Endothelial cell of umbilical vein (primary cell): Measurements from ENCODE around the gene CFAP73. TPM values are rescaled to one million over a fixed set of nuclear protein-coding genes. Genes with fewer than 3 reads are reported as not detected.

Experiments
- BruUV-seq: library from RNA; stranded (reverse); fragments of 400-500 nt; replicated peaks from 2 replicates; lab custom pipeline; 2021; lab: Mats Ljungman, UMichigan
- CTCF ChIA-PET: fragments of 300-600, 350-600 bp; sonication (Branson Sonifier 250); formaldehyde crosslinking; loops from one replicate; lab custom pipeline; 2021; ENCODE audit warnings: antibody characterized with exemption, inconsistent platforms; lab: Charles Lee
- POLR2A ChIA-PET: fragments of 300-600, 350-600 bp; sonication (Branson Sonifier 250); formaldehyde crosslinking; loops from one replicate; lab custom pipeline; 2021; ENCODE audit warnings: antibody characterized with exemption, inconsistent platforms; lab: Charles Lee
- DNase-seq: peaks from one replicate; pipeline ENCODE4 v3.0.0-alpha.2; 2011; ENCODE audit warnings: low read depth, low spot score
- FAIRE-seq: peaks from 2 replicates; lab custom pipeline; 2011; peaks lifted over from hg19 to GRCh38; lab: Jason Lieb, UNC
- H2AFZ ChIP-seq: 2 replicates; pipeline ENCODE4 v1.6.0; 2012; ENCODE audit warnings: low read depth, low read length, control low read depth, inconsistent platforms
- H3K27ac ChIP-seq: 2 replicates; pipeline ENCODE4 v1.5.1; 2011; ENCODE audit warnings: low read depth, mild to moderate bottlenecking, control low read depth, low read length, moderate library complexity; ENCODE audit not compliant: insufficient read depth
- H3K27me3 ChIP-seq, 2 experiments: 2 replicates each; pipeline versions ENCODE4 v1.6.0 to v1.6.1; 2011; ENCODE audit warnings: low read length in 2 of 2, mixed read lengths in 1 of 2; ENCODE audit not compliant: control insufficient read depth in 2 of 2, insufficient read depth in 2 of 2
- H3K36me3 ChIP-seq, 2 experiments: 2 replicates in 1 of 2; 3 replicates in 1 of 2; pipeline ENCODE4 v1.5.1; 2011; ENCODE audit warnings: low read length in 2 of 2, mild to moderate bottlenecking in 1 of 2, moderate library complexity in 1 of 2; ENCODE audit not compliant: control insufficient read depth in 2 of 2, insufficient read depth in 2 of 2; ENCODE audit errors: extremely low read depth in 1 of 2
- H3K4me1 ChIP-seq: 3 replicates; pipeline ENCODE4 v1.5.1; 2011; ENCODE audit warnings: mild to moderate bottlenecking, low read length; ENCODE audit not compliant: control insufficient read depth, insufficient read depth; ENCODE audit errors: extremely low read depth
- H3K4me2 ChIP-seq: 2 replicates; pipeline ENCODE4 v1.6.1; 2011; ENCODE audit warnings: low read length, control low read depth, mixed read lengths; ENCODE audit not compliant: insufficient read depth
- H3K4me3 ChIP-seq, 3 experiments: fragments of 200-600 bp in 1 of 3; sonication (generic), shearing (Covaris generic) in 1 of 3; replicated peaks in 1 of 3; 2 replicates each; pipeline ENCODE4 v1.5.1; 2011 to 2016; ENCODE audit warnings: control low read depth in 3 of 3, low read length in 3 of 3, mild to moderate bottlenecking in 2 of 3, inconsistent platforms in 1 of 3, low read depth in 1 of 3, moderate library complexity in 1 of 3; ENCODE audit not compliant: insufficient read depth in 1 of 3
- H3K79me2 ChIP-seq: 2 replicates; pipeline ENCODE4 v1.6.0; 2012; ENCODE audit warnings: low read length, inconsistent platforms; ENCODE audit not compliant: control insufficient read depth, insufficient read depth
- H3K9ac ChIP-seq: replicated peaks from 2 replicates; pipeline ENCODE3; 2011; ENCODE audit warnings: low read length, control low read depth; ENCODE audit not compliant: insufficient read depth; ENCODE audit errors: extremely low read depth
- H3K9me1 ChIP-seq: replicated peaks from 3 replicates; pipeline ENCODE4 v1.6.0; 2011; ENCODE audit warnings: mild to moderate bottlenecking, low read length; ENCODE audit not compliant: control insufficient read depth, insufficient read depth; ENCODE audit errors: extremely low read depth
- H3K9me3 ChIP-seq: replicated peaks from 2 replicates; pipeline ENCODE4 v1.5.1; 2012; ENCODE audit warnings: low read length, inconsistent platforms; ENCODE audit not compliant: control insufficient read depth, insufficient read depth
- H4K20me1 ChIP-seq: replicated peaks from 2 replicates; pipeline ENCODE3; 2011; ENCODE audit warnings: mild to moderate bottlenecking, low read length; ENCODE audit not compliant: control insufficient read depth, insufficient read depth; ENCODE audit errors: extremely low read depth
- CTCF ChIP-seq, 2 donors: IDR thresholded peaks; 1 replicate in 1 of 2; 2 replicates in 1 of 2; pipeline ENCODE4 v1.5.1; 2011; ENCODE audit warnings: low read length in 2 of 2, mild to moderate bottlenecking in 2 of 2, moderate library complexity in 2 of 2, control low read depth in 1 of 2, inconsistent platforms in 1 of 2, low read depth in 1 of 2; ENCODE audit not compliant: insufficient read depth in 1 of 2; ENCODE audit errors: extremely low read depth in 1 of 2
- EZH2 ChIP-seq: IDR thresholded peaks from 2 replicates; pipeline ENCODE4 v1.6.1; 2012; ENCODE audit warnings: borderline replicate concordance, low read depth, mild to moderate bottlenecking, moderate library complexity, low read length, inconsistent platforms; ENCODE audit not compliant: severe bottlenecking
- FOS ChIP-seq: IDR thresholded peaks from 2 replicates; pipeline ENCODE4 v1.6.1; 2011; ENCODE audit warnings: mild to moderate bottlenecking, low read length, moderate library complexity, borderline replicate concordance; ENCODE audit not compliant: insufficient read depth
- GATA2 ChIP-seq: IDR thresholded peaks from 2 replicates; pipeline ENCODE4 v1.7.0; 2011; ENCODE audit warnings: low read depth, mild to moderate bottlenecking, moderate library complexity, mixed read lengths, low read length; ENCODE audit not compliant: insufficient read length, insufficient read depth
- JUN ChIP-seq: IDR thresholded peaks from 2 replicates; pipeline ENCODE4 v1.6.1; 2011; ENCODE audit warnings: borderline replicate concordance, low read depth; ENCODE audit not compliant: insufficient read length, insufficient read depth
- MYC ChIP-seq: IDR thresholded peaks from one replicate; pipeline ENCODE4 v1.6.1; 2011; ENCODE audit warnings: mild to moderate bottlenecking, low read depth, low read length
- POLR2A ChIP-seq: IDR thresholded peaks from 2 replicates; pipeline ENCODE4 v1.6.1; 2012; ENCODE audit warnings: low read depth, mild to moderate bottlenecking, control low read depth, low read length
- POLR2AphosphoS5 ChIP-seq: IDR thresholded peaks from 2 replicates; pipeline ENCODE4 v1.6.1; 2012; ENCODE audit warnings: low read depth, mild to moderate bottlenecking, control low read depth, low read length, moderate library complexity; ENCODE audit not compliant: insufficient read depth
- dilution Hi-C: fragments of 300-500 bp; cut with MboI; formaldehyde crosslinking; loops from one replicate; pipeline ENCODE4 v1.15.0; 2019; ENCODE audit warnings: low sequenced_read_pairs; ENCODE audit not compliant: extremely low pct_ligation_motif_present
- intact Hi-C: fragments of 100-400 bp; cut with micrococcal nuclease; formaldehyde crosslinking; loops from one replicate; pipeline ENCODE4 v1.10.0; 2022
- polyA plus RNA-seq, 4 experiments: library from polyadenylated mRNA; depleted of rRNA in 3 of 4; stranded (reverse) in 3 of 4; unstranded in 1 of 4; fragments of >200 nt; gene quantifications; 2 replicates each; pipeline versions ENCODE4 v1.2.1 to v1.2.3, GENCODE V29; 2011 to 2012; ENCODE audit warnings: missing spikeins in 1 of 4
- total RNA-seq: library from RNA; stranded (reverse); gene quantifications from 2 replicates; pipeline ENCODE4 v1.2.3, GENCODE V29; 2021
- TF ChIP-seq, protein P1 (sequence below): IDR thresholded peaks from 2 replicates; pipeline ENCODE4 v1.6.1; 2011; ENCODE audit not compliant: insufficient read depth, insufficient read length

Gene CFAP73
- total and polyA plus RNA-seq, 2 donors (not counting 3 experiments of a cell fraction or from before 2014, with no cell fraction given): not detected

- FAIRE-seq (no peak), DNase-seq (no peak)
- Histone ChIP-seq H2AFZ (no peak overlapping the region), H3K4me3 (no peak overlapping the region), H4K20me1 (no peaks in the 10 kb centered on the region), H3K27me3 (no peaks in the 10 kb centered on the region), H3K4me2 (no peak overlapping the region), H3K36me3 (no peaks in the 10 kb centered on the region), H3K9me1 (no peaks in the 10 kb centered on the region), H3K79me2 (no peaks in the 10 kb centered on the region), H3K9me3 (no peaks in the 10 kb centered on the region), H3K9ac (no peak overlapping the region), H3K27ac (no peak overlapping the region), H3K4me1 (no peaks in the 10 kb centered on the region)
- ChIA-PET POLR2A (interaction anchor here (1.1 kb wide), 1 partner anchor 8 kb away, joined by 3 read pairs; no protein-coding TSS in a partner anchor), CTCF (no interaction called here)
- dilution Hi-C loops (no loop called here), intact Hi-C loops (no loop called here)
- BruUV-seq: no TSS peak
- no peak for TF ChIP-seq FOS
- TF ChIP-seq MYC: no peak
- TF ChIP-seq JUN: no peak
- no peak for TF ChIP-seq POLR2A
- no peak for TF ChIP-seq POLR2AphosphoS5
Observed at GRCh38 chr12:113127791-113128199, 21.7 kb upstream of the CFAP73 start.

DNA sequence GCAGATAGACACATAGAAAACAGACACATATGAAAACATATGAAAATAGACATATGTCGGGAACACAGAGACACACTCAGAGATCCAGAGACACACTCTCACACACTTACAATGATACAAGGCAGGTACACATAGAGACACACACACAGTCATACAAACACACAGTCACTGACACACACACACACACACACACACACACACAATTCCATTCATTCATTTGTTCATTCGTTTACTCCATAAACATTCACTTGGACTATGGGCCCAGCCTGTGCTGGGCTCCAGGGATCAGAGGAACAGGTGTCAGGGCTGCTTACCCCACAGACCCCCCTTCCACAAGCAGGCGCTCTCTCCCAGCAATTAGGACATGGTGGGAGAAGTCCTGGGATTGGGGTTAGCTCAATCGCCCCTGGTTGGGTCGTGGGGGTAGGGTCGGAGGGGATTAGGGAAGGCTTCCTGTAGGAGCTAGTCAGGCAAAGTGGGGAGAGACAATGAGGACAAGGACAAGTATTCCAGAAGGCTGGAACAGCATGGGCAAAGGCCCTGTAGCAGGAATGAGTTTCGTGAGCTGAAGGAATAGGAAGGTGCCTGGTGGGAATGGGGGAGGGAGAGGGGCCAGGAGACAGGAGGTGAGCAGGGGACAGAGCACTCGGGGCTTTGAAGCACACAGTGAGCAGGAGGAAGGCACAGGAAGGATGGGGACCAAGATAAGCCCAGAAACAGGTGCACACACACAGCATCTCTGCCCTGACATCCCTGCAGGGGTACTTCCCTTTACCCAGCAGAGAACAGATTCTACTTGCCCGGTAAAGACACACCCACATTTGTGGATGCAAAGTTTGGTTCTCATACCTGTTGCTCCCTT is 20.5 kb upstream of the CFAP73 start:
- no peak for FAIRE-seq
- intact Hi-C loops: no loop called here
- H3K9ac ChIP-seq: no peak overlapping the region

More for the DNA sequence above, 20.5 kb upstream of the CFAP73 start:
- dilution Hi-C loops: no loop called here
- H3K27me3 ChIP-seq: no peaks in the 10 kb centered on the region
- H3K79me2 ChIP-seq: no peaks in the 10 kb centered on the region
- H4K20me1 ChIP-seq: no peaks in the 10 kb centered on the region
- DNase-seq: no peak
- no TSS peak for BruUV-seq
- no peaks in the 10 kb centered on the region for H3K9me3 ChIP-seq
- no peak overlapping the region for H3K4me3 ChIP-seq
- ChIA-PET CTCF (no interaction called here), POLR2A (no interaction called here)
- H3K27ac ChIP-seq: no peak overlapping the region
- H2AFZ ChIP-seq: no peak overlapping the region
- no peak overlapping the region for H3K4me2 ChIP-seq
- TF ChIP-seq POLR2AphosphoS5 (no peak), JUN (no peak), POLR2A (no peak), CTCF (IDR thresholded peaks at IDR 0.05; ENCODE audit: extremely low read depth in 1 of 2, insufficient read depth in 1 of 2, low read depth in 1 of 2, low read length in 2 of 2) (no peak), GATA2 (no peak), FOS (no peak), EZH2 (no peak), MYC (no peak)
- TF ChIP-seq, protein P1, sequence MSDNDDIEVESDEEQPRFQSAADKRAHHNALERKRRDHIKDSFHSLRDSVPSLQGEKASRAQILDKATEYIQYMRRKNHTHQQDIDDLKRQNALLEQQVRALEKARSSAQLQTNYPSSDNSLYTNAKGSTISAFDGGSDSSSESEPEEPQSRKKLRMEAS: no peak
- no peaks in the 10 kb centered on the region for H3K36me3 ChIP-seq
- H3K4me1 ChIP-seq: no peaks in the 10 kb centered on the region
- no peaks in the 10 kb centered on the region for H3K9me1 ChIP-seq
